SK-N-SH treated with all-trans-retinoic acid at 6 μM for 48 hours (cell line): ENCODE data around the gene TATDN3.

ENCODE experiments used
- ATAC-seq: fragments of 200-7000 bp; cut with Tn5 transposase; 3 replicates; pipeline ENCODE4 v1.9.1; 2020; ENCODE audit warnings: mild to moderate bottlenecking, moderate library complexity
- BACH2 ChIP-seq: fragments of 250-450 bp; sonication (Bioruptor Pico); IDR thresholded peaks from 2 replicates; pipeline ENCODE4 v1.9.0; 2021; ENCODE audit warnings: mild to moderate bottlenecking, borderline replicate concordance
- CREB5 ChIP-seq: fragments of 250-450 bp; sonication (Bioruptor Pico); IDR thresholded peaks from 2 replicates; pipeline ENCODE4 v1.5.1; 2020; ENCODE audit warnings: low read depth, mild to moderate bottlenecking, moderate library complexity
- CSRNP3 ChIP-seq: fragments of 250-450 bp; sonication (Bioruptor Pico); IDR thresholded peaks from 2 replicates; pipeline ENCODE4 v1.5.1; 2021; ENCODE audit warnings: mild to moderate bottlenecking, moderate library complexity
- ESRRG ChIP-seq: fragments of 250-450 bp; sonication (Bioruptor Pico); IDR thresholded peaks from 2 replicates; pipeline ENCODE4 v1.6.1; 2021; ENCODE audit warnings: mild to moderate bottlenecking
- GLIS3 ChIP-seq: fragments of 250-450 bp; sonication (Bioruptor Pico); IDR thresholded peaks from 2 replicates; pipeline ENCODE4 v1.5.0; 2020; ENCODE audit warnings: mild to moderate bottlenecking, moderate library complexity
- ISL1 ChIP-seq: fragments of 250-450 bp; sonication (Bioruptor Pico); IDR thresholded peaks from 2 replicates; pipeline ENCODE4 v2.1.2; 2022; ENCODE audit warnings: mild to moderate bottlenecking, moderate library complexity
- OSR1 ChIP-seq: fragments of 250-450 bp; sonication (Bioruptor Pico); IDR thresholded peaks from 2 replicates; pipeline ENCODE4 v1.8.0; 2022; ENCODE audit warnings: moderate library complexity, mild to moderate bottlenecking, inconsistent platforms
- PATZ1 ChIP-seq: fragments of 250-450 bp; sonication (Bioruptor Pico); IDR thresholded peaks from 2 replicates; pipeline ENCODE4 v1.8.0; 2020; ENCODE audit warnings: mild to moderate bottlenecking, moderate library complexity, borderline replicate concordance
- POU6F1 ChIP-seq: fragments of 250-450 bp; sonication (Bioruptor Pico); IDR thresholded peaks from 2 replicates; pipeline ENCODE4 v1.8.0; 2021; ENCODE audit warnings: low read depth, mild to moderate bottlenecking, moderate library complexity, borderline replicate concordance
- PPARA ChIP-seq: fragments of 250-450 bp; sonication (Bioruptor Pico); IDR thresholded peaks from 2 replicates; pipeline ENCODE4 v1.5.0; 2020; ENCODE audit warnings: mild to moderate bottlenecking, borderline replicate concordance
- RARB ChIP-seq: fragments of 250-450 bp; sonication (Bioruptor Pico); IDR thresholded peaks from 2 replicates; pipeline ENCODE4 v1.8.0; 2021; ENCODE audit warnings: mild to moderate bottlenecking, moderate library complexity
- TOX ChIP-seq: fragments of 250-450 bp; sonication (Bioruptor Pico); IDR thresholded peaks from 2 replicates; pipeline ENCODE4 v1.8.0; 2021; ENCODE audit warnings: mild to moderate bottlenecking, moderate library complexity, borderline replicate concordance
- TSHZ2 ChIP-seq: fragments of 250-450 bp; sonication (Bioruptor Pico); IDR thresholded peaks from 2 replicates; pipeline ENCODE4 v1.5.0; 2020; ENCODE audit warnings: mild to moderate bottlenecking, moderate library complexity
- ZC3H10 ChIP-seq: fragments of 250-450 bp; sonication (Bioruptor Pico); IDR thresholded peaks from 2 replicates; pipeline ENCODE4 v1.5.1; 2021; ENCODE audit warnings: mild to moderate bottlenecking, moderate library complexity
- ZFP3 ChIP-seq: fragments of 250-450 bp; sonication (Bioruptor Pico); IDR thresholded peaks from 2 replicates; pipeline ENCODE4 v1.5.0; 2020; ENCODE audit warnings: mild to moderate bottlenecking, moderate library complexity
- ZNF565 ChIP-seq: fragments of 450-650 bp; formaldehyde crosslinking; conservative IDR thresholded peaks from 2 replicates; pipeline ENCODE4 v1.5.0; 2020; ENCODE audit warnings: low read depth, mild to moderate bottlenecking, moderate library complexity
- ZNF70 ChIP-seq: fragments of 450-650 bp; formaldehyde crosslinking; IDR thresholded peaks from 2 replicates; pipeline ENCODE4 v1.5.0; 2020; ENCODE audit warnings: mild to moderate bottlenecking, moderate library complexity
- ZNF8 ChIP-seq: fragments of 450-650 bp; formaldehyde crosslinking; IDR thresholded peaks from 2 replicates; pipeline ENCODE4 v1.5.0; 2020; ENCODE audit warnings: mild to moderate bottlenecking, moderate library complexity

Gene TATDN3

GRCh38 chr1:212825798-212826452 lies 34.2 kb downstream of the TATDN3 start:
- TF ChIP-seq ZNF565 (CRISPR knock-in tag) = no peak
- TF ChIP-seq CSRNP3 (CRISPR knock-in tag) = no peak
- no peak for TF ChIP-seq TOX
- no peak for TF ChIP-seq CREB5 (CRISPR knock-in tag)
- TF ChIP-seq TSHZ2 (CRISPR knock-in tag) = no peak
- ATAC-seq = no peak

DNA sequence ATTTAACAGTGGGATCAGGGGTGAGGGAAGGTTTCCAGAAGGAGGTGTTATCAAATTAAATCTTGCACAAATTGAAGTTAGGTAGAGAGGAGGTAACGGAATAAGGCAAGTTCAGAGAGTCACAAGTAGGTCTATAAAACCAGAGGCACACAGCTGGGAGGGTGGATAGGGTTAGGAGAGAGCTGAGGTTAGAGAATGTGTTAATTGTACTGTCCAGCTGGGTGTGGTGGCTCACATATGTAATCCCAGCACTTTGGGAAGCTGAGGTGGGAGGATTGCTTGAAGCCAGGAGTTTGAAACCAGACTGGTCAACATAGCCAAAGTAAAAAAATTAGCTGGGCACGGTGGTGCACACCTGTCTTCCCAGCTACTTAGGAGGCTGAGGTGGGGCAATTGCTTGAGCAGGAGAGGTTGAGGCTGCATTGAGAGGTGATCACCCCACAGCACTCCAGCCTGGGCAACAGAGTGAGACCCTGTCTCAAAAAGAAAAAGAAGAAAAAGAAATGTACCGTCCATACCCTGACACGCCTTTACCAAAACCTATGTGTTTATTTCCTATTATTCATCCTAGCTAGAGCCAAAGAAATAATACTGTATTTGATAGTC lies 35.6 kb downstream of the TATDN3 start:
- TF ChIP-seq TOX (no peak), PATZ1 (CRISPR knock-in tag) (no peak), ZNF8 (no peak), TSHZ2 (CRISPR knock-in tag) (no peak), GLIS3 (CRISPR knock-in tag) (no peak), ZNF565 (CRISPR knock-in tag) (no peak), ZFP3 (CRISPR knock-in tag) (no peak), POU6F1 (CRISPR knock-in tag) (no peak), BACH2 (no peak), ISL1 (no peak), ZC3H10 (CRISPR knock-in tag) (no peak), PPARA (CRISPR knock-in tag) (no peak), RARB (CRISPR knock-in tag) (no peak), OSR1 (CRISPR knock-in tag) (no peak), ESRRG (no peak), ZNF70 (CRISPR knock-in tag) (no peak)
- ATAC-seq = no peak
